Tibial artery (tissue), 4 donors: Measurements from ENCODE around the gene AK4.
"Not testable (repeated sequence)": the region's sequence is repeated elsewhere in the genome, so short reads cannot be mapped to it uniquely, and the experiment has no call there.

ENCODE experiments used
- DNase-seq, 2 donors: peaks; one replicate each; pipeline ENCODE4 v3.0.0-alpha.2; 2019
- H3K27ac ChIP-seq, 2 donors: fragments of 200-600 bp; sonication (generic) in 1 of 2; 1 replicate in 1 of 2; 2 replicates in 1 of 2; pipeline ENCODE4 v1.5.1; 2018 to 2019; ENCODE audit warnings: mild to moderate bottlenecking in 1 of 2
- H3K27me3 ChIP-seq, 2 donors: fragments of 200-600 bp; sonication (generic) in 1 of 2; one replicate each; pipeline versions ENCODE4 v1.5.1 to v1.6.0; 2016 to 2019
- H3K36me3 ChIP-seq, 3 donors: fragments of 200-600 bp; sonication (generic) in 2 of 3; one replicate each; pipeline ENCODE4 v1.5.1; 2016 to 2019; ENCODE audit warnings: mild to moderate bottlenecking in 2 of 3
- H3K4me1 ChIP-seq, 4 donors: fragments of 200-600 bp; sonication (generic) in 2 of 4; 1 replicate in 3 of 4; 2 replicates in 1 of 4; pipeline ENCODE4 v1.5.1; 2016 to 2019
- H3K4me3 ChIP-seq, 2 donors: fragments of 200-600 bp; sonication (generic) in 1 of 2; 1 replicate in 1 of 2; 2 replicates in 1 of 2; pipeline ENCODE4 v1.5.1; 2018 to 2019; ENCODE audit warnings: mild to moderate bottlenecking in 2 of 2
- H3K9me3 ChIP-seq, 3 donors: fragments of 200-600 bp; sonication (generic) in 1 of 3; one replicate each; pipeline ENCODE4 v1.5.1; 2016 to 2019
- intact Hi-C: fragments of 100-400 bp; cut with DNase I; formaldehyde crosslinking; loops from one replicate; pipeline ENCODE4 v1.15.0; 2023; ENCODE audit warnings: low total_unique reads
- TF ChIP-seq, protein P1 (sequence below), 2 experiments: fragments of 200-600 bp in 1 of 2; fragments of 450-650 bp in 1 of 2; IDR thresholded peaks; one replicate each; pipeline ENCODE4 v1.5.1; 2017 to 2019; ENCODE audit warnings: antibody characterized with exemption in 2 of 2, mild to moderate bottlenecking in 1 of 2, moderate library complexity in 1 of 2

Gene AK4

DNA sequence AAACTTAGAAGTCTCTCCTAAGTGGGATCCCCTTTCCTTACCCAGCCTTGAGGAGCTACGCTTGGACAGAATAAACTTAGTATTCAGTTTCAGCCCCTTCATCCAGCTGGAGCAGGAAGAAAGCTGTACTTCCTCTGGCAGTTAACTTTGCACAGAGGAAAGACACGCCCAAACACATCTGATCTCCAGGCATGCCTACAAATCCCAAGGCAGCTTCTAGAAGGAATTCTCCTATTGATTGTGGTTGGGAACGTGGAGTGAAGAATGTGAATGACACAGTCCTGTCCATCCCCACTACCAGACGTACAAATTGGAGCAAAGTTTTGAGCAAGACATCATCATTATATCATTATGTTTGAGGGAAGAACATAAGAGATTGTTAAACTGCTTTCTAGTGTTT is 6.6 kb upstream of the AK4 start:
- H3K4me1 ChIP-seq, result peaks cover 0 to under 1% (median 0%) of the 10 kb centered on the region in 4 donors
- H3K36me3 ChIP-seq, result no peaks in the 10 kb centered on the region
- TF ChIP-seq, protein P1, sequence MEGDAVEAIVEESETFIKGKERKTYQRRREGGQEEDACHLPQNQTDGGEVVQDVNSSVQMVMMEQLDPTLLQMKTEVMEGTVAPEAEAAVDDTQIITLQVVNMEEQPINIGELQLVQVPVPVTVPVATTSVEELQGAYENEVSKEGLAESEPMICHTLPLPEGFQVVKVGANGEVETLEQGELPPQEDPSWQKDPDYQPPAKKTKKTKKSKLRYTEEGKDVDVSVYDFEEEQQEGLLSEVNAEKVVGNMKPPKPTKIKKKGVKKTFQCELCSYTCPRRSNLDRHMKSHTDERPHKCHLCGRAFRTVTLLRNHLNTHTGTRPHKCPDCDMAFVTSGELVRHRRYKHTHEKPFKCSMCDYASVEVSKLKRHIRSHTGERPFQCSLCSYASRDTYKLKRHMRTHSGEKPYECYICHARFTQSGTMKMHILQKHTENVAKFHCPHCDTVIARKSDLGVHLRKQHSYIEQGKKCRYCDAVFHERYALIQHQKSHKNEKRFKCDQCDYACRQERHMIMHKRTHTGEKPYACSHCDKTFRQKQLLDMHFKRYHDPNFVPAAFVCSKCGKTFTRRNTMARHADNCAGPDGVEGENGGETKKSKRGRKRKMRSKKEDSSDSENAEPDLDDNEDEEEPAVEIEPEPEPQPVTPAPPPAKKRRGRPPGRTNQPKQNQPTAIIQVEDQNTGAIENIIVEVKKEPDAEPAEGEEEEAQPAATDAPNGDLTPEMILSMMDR (IDR thresholded peaks at IDR 0.05), result no peak
- no peaks in the 10 kb centered on the region for H3K9me3 ChIP-seq
- no peak overlapping the region for H3K27ac ChIP-seq
- H3K4me3 ChIP-seq, result no peak overlapping the region
- no peak for DNase-seq
- no peaks in the 10 kb centered on the region for H3K27me3 ChIP-seq
- intact Hi-C loops, result loop anchor here (10.0 kb wide), 1 partner anchor 53 kb away; no protein-coding TSS in a partner anchor

DNA sequence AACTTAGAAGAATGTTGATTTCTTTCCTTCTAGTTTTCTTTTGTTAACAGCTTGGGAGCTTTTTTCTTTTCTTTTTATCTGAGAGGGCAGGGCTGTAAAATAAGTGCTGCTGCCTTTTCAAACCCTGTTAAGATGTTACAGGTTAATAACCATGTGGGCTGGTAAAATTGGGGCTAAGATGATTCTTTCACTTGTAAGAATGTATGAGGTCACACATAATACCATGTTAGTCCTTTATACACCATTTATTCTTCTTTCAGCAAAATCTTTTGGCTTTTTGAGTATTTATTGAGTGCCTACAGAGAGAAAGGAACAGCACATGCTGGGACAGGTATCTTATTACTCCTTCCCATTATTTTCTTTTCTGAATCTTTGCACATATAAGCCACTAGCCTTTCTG is 6.1 kb upstream of the AK4 start:
- intact Hi-C loops, result loop anchor here (10.0 kb wide), 1 partner anchor 53 kb away; no protein-coding TSS in a partner anchor
- H3K4me3 ChIP-seq, result no peak overlapping the region

DNA sequence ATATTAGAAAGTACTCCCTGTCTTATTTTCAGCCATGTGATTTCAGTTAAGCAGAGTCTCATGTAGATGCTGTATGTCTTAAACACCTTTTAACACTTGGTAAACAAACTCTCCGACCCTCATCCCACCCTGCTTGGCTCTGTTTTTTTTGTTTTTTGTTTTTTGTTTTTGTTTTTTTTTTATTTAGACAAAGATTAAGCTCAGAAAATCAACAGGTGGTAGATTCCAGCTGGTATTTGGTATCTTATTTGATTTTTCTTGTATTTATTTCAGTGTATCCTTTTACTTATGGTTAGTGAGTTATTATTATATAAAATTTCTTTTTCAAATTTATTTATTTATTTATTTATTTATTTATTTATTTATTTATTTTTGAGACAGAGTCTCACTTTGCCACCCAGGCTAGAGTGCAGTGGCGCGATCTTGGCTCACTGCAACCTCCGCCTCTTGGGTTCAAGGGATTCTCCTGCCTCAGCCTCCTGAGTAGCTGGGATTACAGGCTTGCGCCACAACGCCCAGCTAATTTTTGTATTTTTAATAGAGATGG is 4.8 kb upstream of the AK4 start:
- not testable (repeated sequence) for H3K27ac ChIP-seq, H3K4me1 ChIP-seq, H3K4me3 ChIP-seq, H3K9me3 ChIP-seq, H3K27me3 ChIP-seq, H3K36me3 ChIP-seq, DNase-seq
- intact Hi-C loops, result loop anchor here (10.0 kb wide), 1 partner anchor 52 kb away; no protein-coding TSS in a partner anchor

More for the DNA sequence above, 6.1 kb upstream of the AK4 start:
- H3K36me3 ChIP-seq, result no peaks in the 10 kb centered on the region
- no peaks in the 10 kb centered on the region for H3K9me3 ChIP-seq
- no peaks in the 10 kb centered on the region for H3K27me3 ChIP-seq
- peaks cover 0 to 6% (median 2%) of the 10 kb centered on the region in 4 donors for H3K4me1 ChIP-seq
- TF ChIP-seq, protein P1 (IDR thresholded peaks at IDR 0.05), result no peak
- H3K27ac ChIP-seq, result no peak overlapping the region
- no peak for DNase-seq

DNA sequence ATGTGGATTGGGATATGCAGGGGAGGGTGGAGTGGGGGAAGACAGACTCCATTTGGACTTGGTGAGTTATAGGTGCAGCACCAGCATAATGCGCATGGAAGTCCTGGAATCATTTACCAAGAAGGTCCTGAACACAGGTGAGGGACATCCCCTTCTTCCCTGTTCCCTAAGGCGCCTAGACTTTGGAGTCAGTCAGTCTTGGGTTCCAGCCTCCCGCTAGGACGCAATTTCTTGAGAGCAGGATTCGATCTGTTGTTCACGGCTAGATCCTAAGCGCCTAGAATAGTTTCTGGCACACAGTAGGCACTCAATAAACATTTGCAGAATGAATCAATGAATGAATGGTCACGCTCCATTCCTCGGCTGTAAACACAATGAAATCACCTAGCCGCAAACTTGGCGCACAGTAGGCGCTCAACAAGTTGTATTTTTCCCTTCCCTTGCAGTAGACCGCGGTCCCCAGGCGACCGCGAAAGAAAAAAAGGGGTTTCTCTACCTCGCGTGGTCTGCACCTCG is 1.0 kb upstream of the AK4 start:
- Histone ChIP-seq H3K4me3 (peak overlapping the region; percentile 69 to 94), H3K4me1 (peaks cover 0 to 27% (median 18%) of the 10 kb centered on the region in 4 donors), H3K27ac (peak overlapping the region; percentile 98 to 99), H3K36me3 (no peaks in the 10 kb centered on the region), H3K9me3 (no peaks in the 10 kb centered on the region), H3K27me3 (no peaks in the 10 kb centered on the region)
- intact Hi-C loops, result loop anchor here (5.0 to 10.0 kb wide), 2 partner anchors 48 to 80 kb away; no protein-coding TSS in a partner anchor
- TF ChIP-seq, protein P1 (IDR thresholded peaks at IDR 0.05), result no peak
- DNase-seq, result no peak

DNA sequence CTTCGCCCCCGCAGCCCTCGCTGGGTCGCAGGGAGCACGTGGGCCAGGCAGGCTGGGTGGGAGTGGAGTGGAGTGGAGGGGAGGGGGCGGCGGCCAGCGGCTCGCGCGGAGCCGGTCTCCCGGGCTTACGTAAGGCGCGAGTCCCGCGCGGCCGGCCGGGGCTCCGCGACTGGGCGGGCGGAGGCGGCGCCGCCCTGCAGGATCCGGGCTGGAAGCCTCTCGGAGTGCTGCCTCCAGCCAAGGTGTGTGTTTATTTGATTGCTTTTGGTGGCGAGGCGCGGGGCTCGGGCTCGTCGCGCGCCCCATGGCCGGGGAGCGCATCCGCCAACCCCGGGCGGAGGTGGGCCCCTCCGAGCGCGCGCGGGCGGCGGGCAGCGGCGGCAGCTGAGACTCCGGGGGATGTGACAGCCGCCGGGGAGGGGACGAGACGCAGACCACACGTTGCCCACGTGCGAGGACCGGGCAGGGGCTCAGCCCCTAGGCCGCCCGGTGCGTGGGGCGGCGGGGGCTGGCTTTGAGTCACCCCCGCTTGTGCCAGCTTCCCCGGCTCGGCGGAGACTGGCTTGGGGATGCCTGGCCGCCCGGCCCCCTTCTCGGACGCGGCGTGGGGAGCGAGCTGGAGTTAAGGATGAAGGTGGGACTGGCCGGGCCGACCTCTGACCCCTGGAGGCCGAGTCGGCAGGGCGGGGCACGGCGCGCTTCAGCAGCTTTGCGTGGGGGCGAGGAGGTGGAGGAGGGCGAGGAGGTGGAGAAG is 402 bp upstream of the AK4 start:
- H3K4me3 ChIP-seq, result peak overlapping the region; percentile 69 to 94
- H3K27ac ChIP-seq, result peak overlapping the region; percentile 98 to 99
- H3K9me3 ChIP-seq, result no peaks in the 10 kb centered on the region
- DNase-seq, result peak; percentile 23 to 78
- TF ChIP-seq, protein P1 (IDR thresholded peaks at IDR 0.05), result no peak
- peaks cover 0 to 27% (median 18%) of the 10 kb centered on the region in 4 donors for H3K4me1 ChIP-seq
- no peaks in the 10 kb centered on the region for H3K36me3 ChIP-seq
- intact Hi-C loops, result loop anchor here (2.0 to 10.0 kb wide), 3 partner anchors 23 to 80 kb away; no protein-coding TSS in a partner anchor
- H3K27me3 ChIP-seq, result no peaks in the 10 kb centered on the region
